ENCODE results near the gene CACFD1. TPM values are rescaled to one million over a fixed set of nuclear protein-coding genes. Genes with fewer than 3 reads are reported as not detected.

The CACFD1 gene
- total and polyA plus RNA-seq, 2 of the 4 experiments (the other 2 are of a cell fraction), result 2.0 to 6.6 TPM

DNA sequence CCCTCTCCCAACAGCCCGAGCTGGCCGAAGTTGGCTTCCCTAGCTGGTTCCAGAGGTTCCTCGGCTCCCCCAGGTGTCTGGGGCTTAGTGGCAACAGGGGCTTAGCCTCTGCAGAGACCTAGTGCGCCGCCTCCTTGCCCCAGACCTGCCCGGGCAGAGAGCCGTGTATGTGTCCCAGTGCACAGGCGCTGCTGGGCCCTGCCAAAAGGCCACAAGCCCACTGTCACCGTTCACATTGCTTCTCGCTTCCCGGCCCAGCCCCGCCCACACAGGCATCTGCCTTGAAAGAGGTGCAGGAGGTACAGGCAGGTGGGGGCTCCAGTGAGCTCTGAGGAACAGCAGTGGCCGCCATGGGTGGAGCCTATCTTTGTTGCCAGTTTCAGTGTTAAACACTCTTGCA, 2.5 kb upstream of the CACFD1 start:
- ATAC-seq (ENCODE audit: low read depth), result no peak
- Histone ChIP-seq H3K4me1 (ENCODE audit: control insufficient read depth, insufficient read depth, low read length) (peaks cover 7% of the 10 kb centered on the region; the same call in 1 of the 2 replicates), H3K36me3 (ENCODE audit: control insufficient read depth, insufficient read depth, low read length) (no peaks in the 10 kb centered on the region), H3K23ac (ENCODE audit: low read depth, low read length) (no peak overlapping the region), H2BK5ac (ENCODE audit: low read depth, low read length, poor library complexity, severe bottlenecking) (no peak overlapping the region), H3K27me3 (ENCODE audit: control insufficient read depth, insufficient read depth, low read length) (no peaks in the 10 kb centered on the region), H4K20me1 (ENCODE audit: insufficient read depth, low read length) (no peaks in the 10 kb centered on the region), H2AFZ (replicated peaks; ENCODE audit: low read length, poor library complexity) (no peak overlapping the region), H3K79me1 (ENCODE audit: low read depth in 1 of 2, low read length in 2 of 2) (peaks cover 0 to 6% of the 10 kb centered on the region in 2 experiments; a peak in 2 of 4 replicates), H2BK15ac (ENCODE audit: low read depth, low read length) (no peak overlapping the region), H3K9me1 (ENCODE audit: insufficient read depth, low read length) (0 out of 2 replicates have a peak, but pooled peaks cover 4% of the 10 kb centered on the region), H3K4ac (ENCODE audit: low read depth, low read length) (no peak overlapping the region), H3K9ac (ENCODE audit: low read depth, low read length) (no peak overlapping the region), H3K27ac (ENCODE audit: insufficient read depth, low read length) (no peak overlapping the region), H2BK120ac (ENCODE audit: low read depth, low read length) (no peak overlapping the region), H4K91ac (ENCODE audit: insufficient read depth, low read depth, low read length) (no peak overlapping the region), H3K18ac (ENCODE audit: low read depth, low read length) (no peak overlapping the region), H3K14ac (replicated peaks; ENCODE audit: low read depth, low read length) (no peak overlapping the region), H4K5ac (ENCODE audit: low read depth, low read length) (no peak overlapping the region), H3K56ac (ENCODE audit: extremely low read depth, insufficient read depth, low read length) (no peak overlapping the region), H3K4me3 (ENCODE audit: insufficient read depth, low read depth, low read length) (no peak overlapping the region), H2BK20ac (ENCODE audit: low read depth, low read length) (no peak overlapping the region), H4K8ac (ENCODE audit: low read depth in 2 of 2, low read length in 2 of 2) (no peak overlapping the region), H2AK9ac (replicated peaks; ENCODE audit: low read depth, low read length, poor library complexity) (no peak overlapping the region), H3K9me3 (ENCODE audit: control insufficient read depth, insufficient read depth, low read length) (no peaks in the 10 kb centered on the region), H3K4me2 (ENCODE audit: low read depth, low read length) (no peak overlapping the region), H2AK5ac (ENCODE audit: low read depth, low read length) (no peak overlapping the region)
- BruUV-seq (replicated peaks), result no TSS peak
- dilution Hi-C loops (cut with HindIII; ENCODE audit: low sequenced_read_pairs, unreplicated experiment) (no loop called here), in situ Hi-C loops (cut with MboI; ENCODE audit: low sequenced_read_pairs) (no loop called here), intact Hi-C loops (cut with micrococcal nuclease) (loop anchor here (5.0 kb wide), 1 partner anchor 35 kb away; the partner anchor contains the start of gene ADAMTS13)
- WGBS, 2 experiments (ENCODE audit: extremely low coverage in 2 of 2, insufficient read length in 1 of 2), result 64% methylated on average over 4 of the region's 13 CpGs; no CpG with 5 or more reads in 1 of the 2 experiments
- ChIA-PET CTCF (no interaction called here), POLR2A (ENCODE audit: unreplicated experiment) (no interaction called here)
- no peak for TF ChIP-seq CTCF (conservative IDR thresholded peaks at IDR 0.05; ENCODE audit: low read depth, low read length)
- no peak for TF ChIP-seq CEBPB (IDR thresholded peaks at IDR 0.05; ENCODE audit: low read depth, low read length)
- TF ChIP-seq MXI1 (IDR thresholded peaks at IDR 0.05; ENCODE audit: borderline replicate concordance, low read depth, low read length), result no peak
- TF ChIP-seq RAD21 (IDR thresholded peaks at IDR 0.05; ENCODE audit: low read length), result no peak
- TF ChIP-seq RFX5 (IDR thresholded peaks at IDR 0.05; ENCODE audit: low read depth, low read length), result no peak
- TF ChIP-seq BHLHE40 (IDR thresholded peaks at IDR 0.05; ENCODE audit: low read depth, low read length), result no peak
- no peak for TF ChIP-seq NFE2L2 (IDR thresholded peaks at IDR 0.05; ENCODE audit: low read depth, low read length)
- TF ChIP-seq USF2 (IDR thresholded peaks at IDR 0.05; ENCODE audit: low read depth, low read length), result no peak
- TF ChIP-seq RCOR1 (IDR thresholded peaks at IDR 0.05; ENCODE audit: insufficient replicate concordance, low read length), result no peak
- no peak for TF ChIP-seq FOS (IDR thresholded peaks at IDR 0.05; ENCODE audit: low read depth, low read length)
- TF ChIP-seq MAFK (IDR thresholded peaks at IDR 0.05; ENCODE audit: low read depth, low read length), result no peak
- no peak for TF ChIP-seq CHD1 (IDR thresholded peaks at IDR 0.05; ENCODE audit: low read depth, low read length)
- TF ChIP-seq ELK1 (IDR thresholded peaks at IDR 0.05; ENCODE audit: borderline replicate concordance, low read depth, low read length), result no peak
- TF ChIP-seq SMC3 (IDR thresholded peaks at IDR 0.05; ENCODE audit: low read depth, low read length), result no peak
- TF ChIP-seq MAZ (IDR thresholded peaks at IDR 0.05; ENCODE audit: borderline replicate concordance, low read depth, low read length), result no peak
- no peak for TF ChIP-seq POLR2A (IDR thresholded peaks at IDR 0.05; ENCODE audit: low read depth, low read length)
- no peak for DNase-seq

All from IMR-90 (cell line).